K562 (cell line): ENCODE data around the gene NES. TPM values are rescaled to one million over a fixed set of nuclear protein-coding genes. Genes with fewer than 3 reads are reported as not detected.

Experiments
- ATF7 ChIP-seq: fragments of 450-650 bp; IDR thresholded peaks from 2 replicates; pipeline ENCODE4 v1.7.1; 2014; ENCODE audit warnings: mild to moderate bottlenecking, moderate library complexity
- CBFA2T2 ChIP-seq: fragments of 450-650 bp; conservative IDR thresholded peaks from 2 replicates; pipeline ENCODE4 v1.6.1; 2017; ENCODE audit warnings: mild to moderate bottlenecking
- COPS2 ChIP-seq: fragments of 450-650 bp; conservative IDR thresholded peaks from 2 replicates; pipeline ENCODE4 v1.6.1; 2016; ENCODE audit warnings: mild to moderate bottlenecking, moderate library complexity
- DPF2 ChIP-seq: fragments of 450-650 bp; IDR thresholded peaks from 2 replicates; pipeline ENCODE4 v1.6.1; 2016
- EHMT2 ChIP-seq: fragments of 450-650 bp; IDR thresholded peaks from 2 replicates; pipeline ENCODE4 v1.6.1; 2018; ENCODE audit warnings: antibody characterized with exemption
- KAT8 ChIP-seq: fragments of 450-650 bp; IDR thresholded peaks from 2 replicates; pipeline ENCODE4 v1.6.1; 2016; ENCODE audit warnings: low read depth, mild to moderate bottlenecking
- KLF16 ChIP-seq: IDR thresholded peaks from 2 replicates; pipeline ENCODE4 v1.6.1; 2016; ENCODE audit warnings: antibody characterized with exemption
- MAZ ChIP-seq, 2 experiments: fragments of 450-650 bp in 1 of 2; sonication (generic) in 1 of 2; formaldehyde crosslinking; IDR thresholded peaks in 1 of 2; conservative IDR thresholded peaks in 1 of 2; 2 replicates each; pipeline versions ENCODE4 v1.4.0 to v1.5.0; 2020; ENCODE audit warnings: mild to moderate bottlenecking in 1 of 2, missing genetic modification reagents in 1 of 2
- TEAD4 ChIP-seq, 2 experiments: sonication (generic) in 1 of 2; formaldehyde crosslinking in 1 of 2; IDR thresholded peaks; 2 replicates each; pipeline versions ENCODE4 v1.6.1 to v1.8.0; 2012 to 2022; ENCODE audit warnings: borderline replicate concordance in 1 of 2, inconsistent platforms in 1 of 2, low read length in 1 of 2, mild to moderate bottlenecking in 1 of 2, missing genetic modification reagents in 1 of 2
- ZNF311 ChIP-seq: fragments of 250-450 bp; sonication (Bioruptor Pico); IDR thresholded peaks from 2 replicates; pipeline ENCODE4 v1.4.0; 2020; ENCODE audit warnings: mild to moderate bottlenecking, moderate library complexity
- polyA plus RNA-seq, 8 experiments: library from polyadenylated mRNA; depleted of rRNA in 4 of 8; stranded (reverse) in 5 of 8; unstranded in 3 of 8; fragments of >200 nt; fragmentation: Nextera tagmentation in 2 of 8; fragmentation: Illumina TruSeq in 1 of 8; extraction: Ambion mirVana in 2 of 8; extraction: Trizol in 1 of 8; gene quantifications; 2 replicates each; pipeline versions ENCODE4 v1.2.1 to v1.2.3, GENCODE V29; 2011 to 2014; ENCODE audit warnings: inconsistent platforms in 1 of 8, missing spikeins in 1 of 8
- total RNA-seq, 7 experiments: library from RNA; depleted of rRNA in 6 of 7; stranded (reverse); fragments of >200 nt in 6 of 7; fragmentation: Illumina TruSeq in 2 of 7; extraction: Trizol in 2 of 7; gene quantifications; 2 replicates each; pipeline versions ENCODE4 v1.2.1 to v1.2.3, GENCODE V29; 2011 to 2021; ENCODE audit warnings: low replicate concordance in 1 of 7
- TF ChIP-seq, protein P1 (sequence below): fragments of 450-650 bp; IDR thresholded peaks from 2 replicates; pipeline ENCODE4 v1.6.1; 2017; ENCODE audit warnings: antibody characterized with exemption, mild to moderate bottlenecking
- TF ChIP-seq, protein P2 (sequence below), 2 experiments: fragments of 200-800 bp in 1 of 2; sonication (Bioruptor generic) in 1 of 2; sonication (generic) in 1 of 2; formaldehyde crosslinking in 1 of 2; IDR thresholded peaks in 1 of 2; conservative IDR thresholded peaks in 1 of 2; 2 replicates each; pipeline versions ENCODE4 v1.5.0 to v1.6.1; 2016 to 2020; ENCODE audit warnings: missing compliant biosample characterization in 1 of 2, missing genetic modification characterization in 1 of 2, missing genetic modification reagents in 1 of 2
- TF ChIP-seq, protein P3 (sequence below): sonication (generic); formaldehyde crosslinking; IDR thresholded peaks from 2 replicates; pipeline ENCODE4 v1.8.0; 2023; ENCODE audit warnings: mild to moderate bottlenecking, missing genetic modification reagents
- TF ChIP-seq, protein P4 (sequence below), 3 experiments: IDR thresholded peaks in 2 of 3; conservative IDR thresholded peaks in 1 of 3; 2 replicates each; pipeline ENCODE4 v1.5.1; 2011 to 2012; ENCODE audit warnings: low read length in 3 of 3, mild to moderate bottlenecking in 3 of 3, control low read depth in 2 of 3, improper control_type of control experiment in 1 of 3, inconsistent platforms in 1 of 3, low read depth in 1 of 3, mixed read lengths in 1 of 3, moderate library complexity in 1 of 3; ENCODE audit not compliant: insufficient read depth in 2 of 3
- TF ChIP-seq, protein P5 (sequence below): fragments of 200-800 bp; sonication (Bioruptor generic); IDR thresholded peaks from 2 replicates; pipeline ENCODE4 v1.6.1; 2017; ENCODE audit warnings: missing genetic modification characterization, missing compliant biosample characterization

Gene NES
- total and polyA plus RNA-seq, 9 of the 15 experiments (the other 6 are each of a cell fraction or from before 2014, with no cell fraction given), result 0.10 to 8.6 (median 4.2) TPM

DNA sequence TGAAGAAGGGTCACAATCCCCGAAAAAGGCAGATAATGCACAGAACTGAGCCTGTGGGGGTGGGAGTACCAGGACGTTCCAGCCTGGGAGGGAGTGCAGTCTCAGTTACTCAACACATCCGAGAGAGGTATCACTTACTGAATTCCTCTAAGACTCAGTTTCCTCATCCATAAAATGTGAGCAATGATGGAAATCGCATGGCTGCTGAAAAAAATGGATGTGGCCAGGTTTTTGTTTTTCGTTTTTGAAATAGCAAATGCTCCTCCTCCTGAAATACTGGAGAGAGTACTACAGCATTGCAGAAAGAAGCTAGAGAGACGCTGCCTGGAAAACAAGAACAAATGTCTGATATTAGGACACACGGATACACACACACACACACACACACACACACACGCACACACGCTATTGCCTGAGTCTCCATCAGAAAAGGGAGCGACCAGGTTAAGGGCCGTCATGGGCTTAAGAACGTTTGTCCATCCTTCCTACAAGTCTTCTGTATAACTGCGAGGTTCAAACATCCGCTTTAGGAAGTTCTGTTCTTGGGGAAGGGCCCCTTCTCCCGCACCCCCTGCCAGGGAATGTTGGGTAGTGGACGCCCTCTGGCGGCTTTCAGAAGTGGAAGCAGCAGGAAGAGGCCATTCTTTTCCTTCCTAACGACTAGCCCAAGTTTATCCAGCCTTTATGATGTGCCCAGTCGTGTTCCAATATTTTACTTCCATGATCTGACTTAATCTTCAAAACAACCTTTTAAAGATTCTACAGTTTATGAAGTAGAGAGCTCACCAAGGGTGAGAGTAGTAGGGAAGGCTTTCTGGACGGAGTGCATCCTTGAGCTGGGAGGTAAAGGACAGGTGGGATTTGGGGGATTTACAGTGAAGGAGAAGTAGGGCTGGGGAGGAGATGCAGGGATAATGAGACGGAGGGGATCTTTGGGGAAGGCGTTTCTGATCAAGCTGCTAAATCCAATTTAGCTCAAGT, 699 bp upstream of the NES start (continued):
- TF ChIP-seq, protein P1, sequence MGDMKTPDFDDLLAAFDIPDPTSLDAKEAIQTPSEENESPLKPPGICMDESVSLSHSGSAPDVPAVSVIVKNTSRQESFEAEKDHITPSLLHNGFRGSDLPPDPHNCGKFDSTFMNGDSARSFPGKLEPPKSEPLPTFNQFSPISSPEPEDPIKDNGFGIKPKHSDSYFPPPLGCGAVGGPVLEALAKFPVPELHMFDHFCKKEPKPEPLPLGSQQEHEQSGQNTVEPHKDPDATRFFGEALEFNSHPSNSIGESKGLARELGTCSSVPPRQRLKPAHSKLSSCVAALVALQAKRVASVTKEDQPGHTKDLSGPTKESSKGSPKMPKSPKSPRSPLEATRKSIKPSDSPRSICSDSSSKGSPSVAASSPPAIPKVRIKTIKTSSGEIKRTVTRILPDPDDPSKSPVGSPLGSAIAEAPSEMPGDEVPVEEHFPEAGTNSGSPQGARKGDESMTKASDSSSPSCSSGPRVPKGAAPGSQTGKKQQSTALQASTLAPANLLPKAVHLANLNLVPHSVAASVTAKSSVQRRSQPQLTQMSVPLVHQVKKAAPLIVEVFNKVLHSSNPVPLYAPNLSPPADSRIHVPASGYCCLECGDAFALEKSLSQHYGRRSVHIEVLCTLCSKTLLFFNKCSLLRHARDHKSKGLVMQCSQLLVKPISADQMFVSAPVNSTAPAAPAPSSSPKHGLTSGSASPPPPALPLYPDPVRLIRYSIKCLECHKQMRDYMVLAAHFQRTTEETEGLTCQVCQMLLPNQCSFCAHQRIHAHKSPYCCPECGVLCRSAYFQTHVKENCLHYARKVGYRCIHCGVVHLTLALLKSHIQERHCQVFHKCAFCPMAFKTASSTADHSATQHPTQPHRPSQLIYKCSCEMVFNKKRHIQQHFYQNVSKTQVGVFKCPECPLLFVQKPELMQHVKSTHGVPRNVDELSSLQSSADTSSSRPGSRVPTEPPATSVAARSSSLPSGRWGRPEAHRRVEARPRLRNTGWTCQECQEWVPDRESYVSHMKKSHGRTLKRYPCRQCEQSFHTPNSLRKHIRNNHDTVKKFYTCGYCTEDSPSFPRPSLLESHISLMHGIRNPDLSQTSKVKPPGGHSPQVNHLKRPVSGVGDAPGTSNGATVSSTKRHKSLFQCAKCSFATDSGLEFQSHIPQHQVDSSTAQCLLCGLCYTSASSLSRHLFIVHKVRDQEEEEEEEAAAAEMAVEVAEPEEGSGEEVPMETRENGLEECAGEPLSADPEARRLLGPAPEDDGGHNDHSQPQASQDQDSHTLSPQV, result peak; percentile 76
- TF ChIP-seq, protein P2, sequence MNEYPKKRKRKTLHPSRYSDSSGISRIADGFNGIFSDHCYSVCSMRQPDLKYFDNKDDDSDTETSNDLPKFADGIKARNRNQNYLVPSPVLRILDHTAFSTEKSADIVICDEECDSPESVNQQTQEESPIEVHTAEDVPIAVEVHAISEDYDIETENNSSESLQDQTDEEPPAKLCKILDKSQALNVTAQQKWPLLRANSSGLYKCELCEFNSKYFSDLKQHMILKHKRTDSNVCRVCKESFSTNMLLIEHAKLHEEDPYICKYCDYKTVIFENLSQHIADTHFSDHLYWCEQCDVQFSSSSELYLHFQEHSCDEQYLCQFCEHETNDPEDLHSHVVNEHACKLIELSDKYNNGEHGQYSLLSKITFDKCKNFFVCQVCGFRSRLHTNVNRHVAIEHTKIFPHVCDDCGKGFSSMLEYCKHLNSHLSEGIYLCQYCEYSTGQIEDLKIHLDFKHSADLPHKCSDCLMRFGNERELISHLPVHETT (CRISPR knock-in tag; conservative IDR thresholded peaks at IDR 0.05 in 1 of 2, IDR thresholded peaks at IDR 0.05 in 1 of 2), result 0 out of 4 replicates have a peak, but pooled peaks of 1 of the 2 experiments have one; percentile 19
- TF ChIP-seq ATF7 (peak; percentile 40; the same call in 1 of the 2 replicates), ZNF311 (CRISPR knock-in tag) (no peak), TEAD4 (IDR thresholded peaks at IDR 0.05; ENCODE audit: low read length) (peak; percentile 30; the same call in 1 of the 2 replicates), TEAD4 (CRISPR knock-in tag; IDR thresholded peaks at IDR 0.05; ENCODE audit: borderline replicate concordance) (no peak), EHMT2 (no peak), CBFA2T2 (no peak), KLF16 (no peak), MAZ (CRISPR knock-in tag; conservative IDR thresholded peaks at IDR 0.05 in 1 of 2, IDR thresholded peaks at IDR 0.05 in 1 of 2) (peak; percentile 47 to 92; a peak in 3 of 4 replicates), COPS2 (no peak), DPF2 (0 out of 2 replicates have a peak, but pooled peaks have one; percentile 6), KAT8 (no peak)
- TF ChIP-seq, protein P3, sequence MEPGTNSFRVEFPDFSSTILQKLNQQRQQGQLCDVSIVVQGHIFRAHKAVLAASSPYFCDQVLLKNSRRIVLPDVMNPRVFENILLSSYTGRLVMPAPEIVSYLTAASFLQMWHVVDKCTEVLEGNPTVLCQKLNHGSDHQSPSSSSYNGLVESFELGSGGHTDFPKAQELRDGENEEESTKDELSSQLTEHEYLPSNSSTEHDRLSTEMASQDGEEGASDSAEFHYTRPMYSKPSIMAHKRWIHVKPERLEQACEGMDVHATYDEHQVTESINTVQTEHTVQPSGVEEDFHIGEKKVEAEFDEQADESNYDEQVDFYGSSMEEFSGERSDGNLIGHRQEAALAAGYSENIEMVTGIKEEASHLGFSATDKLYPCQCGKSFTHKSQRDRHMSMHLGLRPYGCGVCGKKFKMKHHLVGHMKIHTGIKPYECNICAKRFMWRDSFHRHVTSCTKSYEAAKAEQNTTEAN (CRISPR knock-in tag), result no peak
- TF ChIP-seq, protein P4, sequence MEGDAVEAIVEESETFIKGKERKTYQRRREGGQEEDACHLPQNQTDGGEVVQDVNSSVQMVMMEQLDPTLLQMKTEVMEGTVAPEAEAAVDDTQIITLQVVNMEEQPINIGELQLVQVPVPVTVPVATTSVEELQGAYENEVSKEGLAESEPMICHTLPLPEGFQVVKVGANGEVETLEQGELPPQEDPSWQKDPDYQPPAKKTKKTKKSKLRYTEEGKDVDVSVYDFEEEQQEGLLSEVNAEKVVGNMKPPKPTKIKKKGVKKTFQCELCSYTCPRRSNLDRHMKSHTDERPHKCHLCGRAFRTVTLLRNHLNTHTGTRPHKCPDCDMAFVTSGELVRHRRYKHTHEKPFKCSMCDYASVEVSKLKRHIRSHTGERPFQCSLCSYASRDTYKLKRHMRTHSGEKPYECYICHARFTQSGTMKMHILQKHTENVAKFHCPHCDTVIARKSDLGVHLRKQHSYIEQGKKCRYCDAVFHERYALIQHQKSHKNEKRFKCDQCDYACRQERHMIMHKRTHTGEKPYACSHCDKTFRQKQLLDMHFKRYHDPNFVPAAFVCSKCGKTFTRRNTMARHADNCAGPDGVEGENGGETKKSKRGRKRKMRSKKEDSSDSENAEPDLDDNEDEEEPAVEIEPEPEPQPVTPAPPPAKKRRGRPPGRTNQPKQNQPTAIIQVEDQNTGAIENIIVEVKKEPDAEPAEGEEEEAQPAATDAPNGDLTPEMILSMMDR (IDR thresholded peaks at IDR 0.05 in 2 of 3, conservative IDR thresholded peaks at IDR 0.05 in 1 of 3; ENCODE audit: insufficient read depth in 2 of 3, low read depth in 1 of 3, low read length in 3 of 3), result peak; percentile 93 to 97 (median 95)
- TF ChIP-seq, protein P5, sequence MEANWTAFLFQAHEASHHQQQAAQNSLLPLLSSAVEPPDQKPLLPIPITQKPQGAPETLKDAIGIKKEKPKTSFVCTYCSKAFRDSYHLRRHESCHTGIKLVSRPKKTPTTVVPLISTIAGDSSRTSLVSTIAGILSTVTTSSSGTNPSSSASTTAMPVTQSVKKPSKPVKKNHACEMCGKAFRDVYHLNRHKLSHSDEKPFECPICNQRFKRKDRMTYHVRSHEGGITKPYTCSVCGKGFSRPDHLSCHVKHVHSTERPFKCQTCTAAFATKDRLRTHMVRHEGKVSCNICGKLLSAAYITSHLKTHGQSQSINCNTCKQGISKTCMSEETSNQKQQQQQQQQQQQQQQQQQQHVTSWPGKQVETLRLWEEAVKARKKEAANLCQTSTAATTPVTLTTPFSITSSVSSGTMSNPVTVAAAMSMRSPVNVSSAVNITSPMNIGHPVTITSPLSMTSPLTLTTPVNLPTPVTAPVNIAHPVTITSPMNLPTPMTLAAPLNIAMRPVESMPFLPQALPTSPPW, result peak; percentile 79
